Endothelial cell of umbilical vein (primary cell): ENCODE measurements around the gene PRUNE2. TPM values are rescaled to one million over a fixed set of nuclear protein-coding genes. Genes with fewer than 3 reads are reported as not detected.

Source experiments
- BruUV-seq: library from RNA; stranded (reverse); fragments of 400-500 nt; replicated peaks from 2 replicates; lab custom pipeline; 2021; lab: Mats Ljungman, UMichigan
- CTCF ChIA-PET: fragments of 300-600, 350-600 bp; sonication (Branson Sonifier 250); formaldehyde crosslinking; loops from one replicate; lab custom pipeline; 2021; ENCODE audit warnings: antibody characterized with exemption, inconsistent platforms; lab: Charles Lee
- POLR2A ChIA-PET: fragments of 300-600, 350-600 bp; sonication (Branson Sonifier 250); formaldehyde crosslinking; loops from one replicate; lab custom pipeline; 2021; ENCODE audit warnings: antibody characterized with exemption, inconsistent platforms; lab: Charles Lee
- DNase-seq: peaks from one replicate; pipeline ENCODE4 v3.0.0-alpha.2; 2011; ENCODE audit warnings: low read depth, low spot score
- FAIRE-seq: peaks from 2 replicates; lab custom pipeline; 2011; peaks lifted over from hg19 to GRCh38; lab: Jason Lieb, UNC
- H2AFZ ChIP-seq: 2 replicates; pipeline ENCODE4 v1.6.0; 2012; ENCODE audit warnings: low read depth, low read length, control low read depth, inconsistent platforms
- H3K27ac ChIP-seq: 2 replicates; pipeline ENCODE4 v1.5.1; 2011; ENCODE audit warnings: low read depth, mild to moderate bottlenecking, control low read depth, low read length, moderate library complexity; ENCODE audit not compliant: insufficient read depth
- H3K27me3 ChIP-seq, 2 experiments: 2 replicates each; pipeline versions ENCODE4 v1.6.0 to v1.6.1; 2011; ENCODE audit warnings: low read length in 2 of 2, mixed read lengths in 1 of 2; ENCODE audit not compliant: control insufficient read depth in 2 of 2, insufficient read depth in 2 of 2
- H3K36me3 ChIP-seq, 2 experiments: 2 replicates in 1 of 2; 3 replicates in 1 of 2; pipeline ENCODE4 v1.5.1; 2011; ENCODE audit warnings: low read length in 2 of 2, mild to moderate bottlenecking in 1 of 2, moderate library complexity in 1 of 2; ENCODE audit not compliant: control insufficient read depth in 2 of 2, insufficient read depth in 2 of 2; ENCODE audit errors: extremely low read depth in 1 of 2
- H3K4me1 ChIP-seq: 3 replicates; pipeline ENCODE4 v1.5.1; 2011; ENCODE audit warnings: mild to moderate bottlenecking, low read length; ENCODE audit not compliant: control insufficient read depth, insufficient read depth; ENCODE audit errors: extremely low read depth
- H3K4me2 ChIP-seq: 2 replicates; pipeline ENCODE4 v1.6.1; 2011; ENCODE audit warnings: low read length, control low read depth, mixed read lengths; ENCODE audit not compliant: insufficient read depth
- H3K4me3 ChIP-seq, 3 experiments: fragments of 200-600 bp in 1 of 3; sonication (generic), shearing (Covaris generic) in 1 of 3; replicated peaks in 1 of 3; 2 replicates each; pipeline ENCODE4 v1.5.1; 2011 to 2016; ENCODE audit warnings: control low read depth in 3 of 3, low read length in 3 of 3, mild to moderate bottlenecking in 2 of 3, inconsistent platforms in 1 of 3, low read depth in 1 of 3, moderate library complexity in 1 of 3; ENCODE audit not compliant: insufficient read depth in 1 of 3
- H3K79me2 ChIP-seq: 2 replicates; pipeline ENCODE4 v1.6.0; 2012; ENCODE audit warnings: low read length, inconsistent platforms; ENCODE audit not compliant: control insufficient read depth, insufficient read depth
- H3K9ac ChIP-seq: replicated peaks from 2 replicates; pipeline ENCODE3; 2011; ENCODE audit warnings: low read length, control low read depth; ENCODE audit not compliant: insufficient read depth; ENCODE audit errors: extremely low read depth
- H3K9me1 ChIP-seq: replicated peaks from 3 replicates; pipeline ENCODE4 v1.6.0; 2011; ENCODE audit warnings: mild to moderate bottlenecking, low read length; ENCODE audit not compliant: control insufficient read depth, insufficient read depth; ENCODE audit errors: extremely low read depth
- H3K9me3 ChIP-seq: replicated peaks from 2 replicates; pipeline ENCODE4 v1.5.1; 2012; ENCODE audit warnings: low read length, inconsistent platforms; ENCODE audit not compliant: control insufficient read depth, insufficient read depth
- H4K20me1 ChIP-seq: replicated peaks from 2 replicates; pipeline ENCODE3; 2011; ENCODE audit warnings: mild to moderate bottlenecking, low read length; ENCODE audit not compliant: control insufficient read depth, insufficient read depth; ENCODE audit errors: extremely low read depth
- EZH2 ChIP-seq: IDR thresholded peaks from 2 replicates; pipeline ENCODE4 v1.6.1; 2012; ENCODE audit warnings: borderline replicate concordance, low read depth, mild to moderate bottlenecking, moderate library complexity, low read length, inconsistent platforms; ENCODE audit not compliant: severe bottlenecking
- FOS ChIP-seq: IDR thresholded peaks from 2 replicates; pipeline ENCODE4 v1.6.1; 2011; ENCODE audit warnings: mild to moderate bottlenecking, low read length, moderate library complexity, borderline replicate concordance; ENCODE audit not compliant: insufficient read depth
- GATA2 ChIP-seq: IDR thresholded peaks from 2 replicates; pipeline ENCODE4 v1.7.0; 2011; ENCODE audit warnings: low read depth, mild to moderate bottlenecking, moderate library complexity, mixed read lengths, low read length; ENCODE audit not compliant: insufficient read length, insufficient read depth
- JUN ChIP-seq: IDR thresholded peaks from 2 replicates; pipeline ENCODE4 v1.6.1; 2011; ENCODE audit warnings: borderline replicate concordance, low read depth; ENCODE audit not compliant: insufficient read length, insufficient read depth
- MYC ChIP-seq: IDR thresholded peaks from one replicate; pipeline ENCODE4 v1.6.1; 2011; ENCODE audit warnings: mild to moderate bottlenecking, low read depth, low read length
- POLR2A ChIP-seq: IDR thresholded peaks from 2 replicates; pipeline ENCODE4 v1.6.1; 2012; ENCODE audit warnings: low read depth, mild to moderate bottlenecking, control low read depth, low read length
- POLR2AphosphoS5 ChIP-seq: IDR thresholded peaks from 2 replicates; pipeline ENCODE4 v1.6.1; 2012; ENCODE audit warnings: low read depth, mild to moderate bottlenecking, control low read depth, low read length, moderate library complexity; ENCODE audit not compliant: insufficient read depth
- dilution Hi-C: fragments of 300-500 bp; cut with MboI; formaldehyde crosslinking; loops from one replicate; pipeline ENCODE4 v1.15.0; 2019; ENCODE audit warnings: low sequenced_read_pairs; ENCODE audit not compliant: extremely low pct_ligation_motif_present
- intact Hi-C: fragments of 100-400 bp; cut with micrococcal nuclease; formaldehyde crosslinking; loops from one replicate; pipeline ENCODE4 v1.10.0; 2022
- polyA plus RNA-seq, 4 experiments: library from polyadenylated mRNA; depleted of rRNA in 3 of 4; stranded (reverse) in 3 of 4; unstranded in 1 of 4; fragments of >200 nt; gene quantifications; 2 replicates each; pipeline versions ENCODE4 v1.2.1 to v1.2.3, GENCODE V29; 2011 to 2012; ENCODE audit warnings: missing spikeins in 1 of 4
- total RNA-seq: library from RNA; stranded (reverse); gene quantifications from 2 replicates; pipeline ENCODE4 v1.2.3, GENCODE V29; 2021
- TF ChIP-seq, protein P1 (sequence below), 2 donors: IDR thresholded peaks; 1 replicate in 1 of 2; 2 replicates in 1 of 2; pipeline ENCODE4 v1.5.1; 2011; ENCODE audit warnings: low read length in 2 of 2, mild to moderate bottlenecking in 2 of 2, moderate library complexity in 2 of 2, control low read depth in 1 of 2, inconsistent platforms in 1 of 2, low read depth in 1 of 2; ENCODE audit not compliant: insufficient read depth in 1 of 2; ENCODE audit errors: extremely low read depth in 1 of 2
- TF ChIP-seq, protein P2 (sequence below): IDR thresholded peaks from 2 replicates; pipeline ENCODE4 v1.6.1; 2011; ENCODE audit not compliant: insufficient read depth, insufficient read length

PRUNE2 gene
- total and polyA plus RNA-seq, 2 donors (not counting 3 experiments of a cell fraction or from before 2014, with no cell fraction given): 15.8 to 21.7 TPM

DNA sequence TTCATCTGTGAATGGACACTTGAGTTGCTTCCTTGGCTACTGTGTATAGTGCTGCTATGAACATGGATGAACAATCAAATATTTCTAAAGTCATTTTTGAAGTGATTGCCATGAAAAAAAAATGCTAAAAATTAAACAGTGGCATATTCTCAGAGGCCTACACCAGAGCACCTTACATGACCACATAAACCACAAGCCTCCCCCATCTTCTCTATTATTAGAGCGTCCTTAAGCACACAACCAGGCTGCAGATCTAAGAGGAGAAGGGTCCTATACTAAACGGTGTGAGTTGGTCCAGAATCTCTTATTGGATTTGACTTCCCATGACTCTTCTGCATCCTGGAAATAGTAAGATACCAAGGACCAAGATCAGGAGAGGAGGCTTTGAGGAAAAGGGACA, 107.4 kb downstream of the PRUNE2 start:
- no TSS peak for BruUV-seq
- CTCF ChIA-PET: no interaction called here

More for the DNA sequence above, 107.4 kb downstream of the PRUNE2 start:
- POLR2A ChIA-PET: no interaction called here
- no peak for DNase-seq
- peaks cover 4 to 16% of the 10 kb centered on the region in 2 experiments for H3K27me3 ChIP-seq
- TF ChIP-seq MYC: no peak
- TF ChIP-seq GATA2: no peak
- TF ChIP-seq, protein P1, sequence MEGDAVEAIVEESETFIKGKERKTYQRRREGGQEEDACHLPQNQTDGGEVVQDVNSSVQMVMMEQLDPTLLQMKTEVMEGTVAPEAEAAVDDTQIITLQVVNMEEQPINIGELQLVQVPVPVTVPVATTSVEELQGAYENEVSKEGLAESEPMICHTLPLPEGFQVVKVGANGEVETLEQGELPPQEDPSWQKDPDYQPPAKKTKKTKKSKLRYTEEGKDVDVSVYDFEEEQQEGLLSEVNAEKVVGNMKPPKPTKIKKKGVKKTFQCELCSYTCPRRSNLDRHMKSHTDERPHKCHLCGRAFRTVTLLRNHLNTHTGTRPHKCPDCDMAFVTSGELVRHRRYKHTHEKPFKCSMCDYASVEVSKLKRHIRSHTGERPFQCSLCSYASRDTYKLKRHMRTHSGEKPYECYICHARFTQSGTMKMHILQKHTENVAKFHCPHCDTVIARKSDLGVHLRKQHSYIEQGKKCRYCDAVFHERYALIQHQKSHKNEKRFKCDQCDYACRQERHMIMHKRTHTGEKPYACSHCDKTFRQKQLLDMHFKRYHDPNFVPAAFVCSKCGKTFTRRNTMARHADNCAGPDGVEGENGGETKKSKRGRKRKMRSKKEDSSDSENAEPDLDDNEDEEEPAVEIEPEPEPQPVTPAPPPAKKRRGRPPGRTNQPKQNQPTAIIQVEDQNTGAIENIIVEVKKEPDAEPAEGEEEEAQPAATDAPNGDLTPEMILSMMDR (IDR thresholded peaks at IDR 0.05; ENCODE audit: extremely low read depth in 1 of 2, insufficient read depth in 1 of 2, low read depth in 1 of 2, low read length in 2 of 2): no peak
- no peak for TF ChIP-seq POLR2AphosphoS5
- TF ChIP-seq, protein P2, sequence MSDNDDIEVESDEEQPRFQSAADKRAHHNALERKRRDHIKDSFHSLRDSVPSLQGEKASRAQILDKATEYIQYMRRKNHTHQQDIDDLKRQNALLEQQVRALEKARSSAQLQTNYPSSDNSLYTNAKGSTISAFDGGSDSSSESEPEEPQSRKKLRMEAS: no peak
- no peak for TF ChIP-seq EZH2
- TF ChIP-seq POLR2A: no peak
- TF ChIP-seq FOS: no peak
- TF ChIP-seq JUN: no peak
- H3K9me1 ChIP-seq: no peaks in the 10 kb centered on the region
- H3K4me1 ChIP-seq: no peaks in the 10 kb centered on the region
- no peaks in the 10 kb centered on the region for H3K9me3 ChIP-seq
- no peak overlapping the region for H2AFZ ChIP-seq
- H3K9ac ChIP-seq: no peak overlapping the region
- H3K27ac ChIP-seq: no peak overlapping the region
- dilution Hi-C loops: no loop called here
- intact Hi-C loops: no loop called here
- no peaks in the 10 kb centered on the region for H4K20me1 ChIP-seq
- H3K4me2 ChIP-seq: no peak overlapping the region
- FAIRE-seq: no peak
- no peak overlapping the region for H3K4me3 ChIP-seq
- no peaks in the 10 kb centered on the region for H3K79me2 ChIP-seq
- H3K36me3 ChIP-seq: no peaks in the 10 kb centered on the region
